ENCODE measurements around the gene UBE2D4.
"Not testable (repeated sequence)": the region's sequence is repeated elsewhere in the genome, so short reads cannot be mapped to it uniquely, and the experiment has no call there.

Gene UBE2D4

DNA sequence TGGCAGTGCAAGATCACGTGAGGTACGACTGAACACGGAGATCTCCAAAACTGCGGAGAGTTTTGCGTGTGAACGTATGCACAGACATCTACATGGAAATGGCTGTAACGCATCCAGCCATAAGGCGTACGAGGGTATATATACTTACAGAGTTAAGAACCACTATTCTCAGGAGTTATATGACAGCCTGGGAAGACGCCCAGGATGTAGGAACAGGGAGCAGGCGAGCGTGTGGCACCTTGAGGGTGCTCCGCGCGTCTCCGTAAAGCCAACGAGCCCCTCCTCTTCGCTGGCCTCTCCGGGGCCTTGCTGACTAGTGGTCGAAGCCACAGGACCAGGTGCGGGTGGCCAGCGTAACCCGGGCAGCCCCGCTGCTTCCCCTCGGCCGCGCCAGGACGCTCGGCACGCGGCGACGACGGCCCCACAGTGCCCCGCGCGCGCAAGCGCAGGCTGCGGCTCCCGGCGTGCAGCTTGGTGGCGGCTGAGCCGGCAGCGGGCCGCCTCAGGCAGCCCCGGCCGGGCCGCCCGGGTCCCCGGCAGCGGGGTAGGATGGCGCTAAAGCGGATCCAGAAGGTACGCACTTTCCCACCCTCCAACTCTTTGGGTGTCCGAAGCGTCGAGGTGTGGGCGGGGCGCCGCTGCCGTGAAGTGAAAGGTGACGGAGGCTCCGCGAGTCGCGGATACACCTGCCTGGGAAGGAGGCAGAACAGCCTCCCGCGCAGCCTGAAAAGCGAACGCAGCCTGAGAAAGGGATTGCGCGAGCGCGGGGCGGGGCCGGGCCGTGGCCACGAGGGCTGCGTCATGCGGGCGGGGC is at the start of gene UBE2D4:
Gene UBE2D4 (plus strand): TSS at position 453 of the 814 bp plus-strand sequence. CDS start 97 bp downstream, at position 550.
- peak in 1 of 2 experiments; percentile 10 for DNase-seq (ENCODE audit: low read depth in 2 of 2)

DNA sequence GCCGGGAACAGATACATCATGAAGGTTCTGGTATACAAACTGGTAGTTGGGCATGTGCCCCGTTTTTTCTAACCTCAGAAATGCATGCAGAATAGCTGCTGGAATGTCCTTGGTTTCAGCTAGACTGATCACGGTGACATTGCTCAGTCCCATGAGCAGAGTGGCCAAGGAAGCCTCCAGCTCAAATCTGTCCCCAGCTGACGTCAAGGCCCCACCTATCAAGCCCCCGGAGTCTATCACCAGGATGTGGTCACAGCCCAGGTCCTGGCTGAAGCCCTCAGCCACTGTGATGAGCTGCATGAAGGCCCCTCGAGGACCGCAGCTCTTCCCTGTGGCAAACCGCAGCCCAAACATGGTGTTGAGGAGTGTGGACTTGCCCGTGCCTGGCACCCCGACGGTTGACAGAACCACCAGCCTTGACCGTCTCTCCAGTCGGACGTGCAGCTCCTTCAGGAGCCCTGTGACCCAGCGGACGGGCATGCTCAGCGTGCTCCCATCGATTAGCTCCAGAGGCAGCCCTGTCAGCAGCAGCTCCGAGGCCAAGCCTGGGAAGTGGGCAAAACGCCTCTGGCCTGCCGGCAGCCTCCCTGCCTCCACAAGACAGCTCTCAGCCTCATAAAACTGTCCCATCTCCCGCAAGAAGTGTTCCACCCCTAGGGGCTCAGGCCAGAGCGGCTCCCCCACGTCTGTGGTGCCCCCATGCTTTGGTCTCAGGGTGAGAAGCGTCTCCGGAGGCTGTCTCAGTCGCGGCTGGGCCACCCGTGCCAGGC is 49.1 kb upstream of the UBE2D4 start:
- DNase-seq (ENCODE audit: low read depth in 2 of 2) = no peak

DNA sequence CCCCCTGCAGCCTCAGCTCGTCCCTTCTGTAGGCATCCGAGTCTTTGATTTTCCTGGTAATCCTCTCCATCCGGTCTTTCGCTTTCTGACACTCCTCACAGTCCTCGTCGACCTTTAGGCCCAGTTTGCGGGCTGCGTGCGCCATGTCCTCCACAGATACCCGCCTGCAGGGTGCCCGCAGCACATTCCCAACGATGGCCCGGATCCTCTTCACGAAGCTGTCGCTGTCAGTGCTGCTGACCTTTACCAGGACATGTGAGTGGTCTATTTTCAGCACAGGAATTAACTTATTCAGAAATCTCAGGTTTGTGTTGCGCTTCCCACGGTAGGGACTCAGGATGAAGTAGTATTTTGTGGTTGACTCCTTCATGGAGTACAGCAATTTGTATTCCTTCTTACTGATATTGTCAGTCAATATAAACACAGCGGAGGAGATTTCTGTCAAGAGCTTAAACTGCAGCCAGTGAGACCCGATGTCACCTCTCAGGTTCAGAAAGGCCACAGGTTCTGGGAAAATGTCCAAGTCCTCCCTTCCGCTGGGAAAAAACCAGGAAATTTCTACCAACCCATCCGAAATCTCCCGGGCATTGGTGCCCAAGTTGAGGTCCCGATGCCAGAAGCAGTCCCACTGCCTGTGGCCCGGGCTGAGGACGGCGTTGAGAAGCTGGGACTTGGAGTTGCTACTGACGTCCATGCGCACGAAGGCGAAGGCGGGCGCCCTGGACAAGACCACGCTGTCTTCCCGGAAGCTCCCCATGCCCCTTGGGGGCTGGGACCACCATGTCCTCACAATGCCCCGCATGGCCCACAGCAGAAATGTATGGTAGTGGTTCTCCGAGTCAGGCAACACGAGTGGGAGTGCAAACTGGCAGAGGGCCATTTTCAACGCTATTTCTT is 48.0 kb upstream of the UBE2D4 start:
- no peak for DNase-seq (ENCODE audit: low read depth in 2 of 2)

DNA sequence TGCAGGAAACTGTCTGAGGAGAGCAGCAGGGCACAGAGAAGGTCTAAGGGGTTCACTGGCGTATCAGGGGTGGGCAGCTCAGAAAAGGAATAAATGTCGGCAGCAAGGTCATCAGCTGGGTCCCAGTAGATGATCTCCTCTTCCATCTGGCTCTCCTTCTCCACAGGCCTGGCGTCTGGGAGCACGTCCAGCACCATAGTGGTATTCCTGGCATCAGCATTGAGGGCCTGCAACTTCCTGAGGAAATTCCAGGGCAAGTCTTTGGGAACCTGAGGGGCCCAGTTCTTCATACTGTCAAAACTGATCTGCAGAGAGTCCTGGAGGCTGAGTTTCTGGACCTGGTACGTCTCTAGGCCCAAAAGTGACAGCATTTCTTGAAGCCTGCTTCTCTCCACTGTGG is 47.4 kb upstream of the UBE2D4 start:
- no peak for DNase-seq (ENCODE audit: low read depth in 2 of 2)

- DNase-seq (ENCODE audit: low read depth in 2 of 2) = no peak
These were observed 46.8 kb upstream of the UBE2D4 start for GRCh38 chr7:43879477-43879876.

DNA sequence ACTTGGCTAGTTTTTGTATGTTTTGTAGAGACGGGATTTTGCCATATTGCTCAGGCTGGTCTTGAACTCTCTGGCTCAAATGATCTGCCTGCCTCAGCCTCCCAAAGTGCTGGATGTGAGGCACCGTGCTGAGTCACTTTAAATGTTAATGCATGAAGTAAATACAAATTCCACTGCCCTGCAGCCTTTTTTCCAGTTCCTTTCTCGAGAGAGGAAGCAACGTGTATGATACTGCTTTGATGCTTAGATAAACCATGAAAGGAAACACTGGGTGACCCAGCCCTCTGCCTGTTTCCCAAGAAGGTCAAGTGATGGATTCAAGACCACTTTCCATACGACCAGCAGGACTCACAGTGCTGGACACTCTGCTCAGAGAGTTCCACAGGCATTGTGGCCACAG is 45.6 kb upstream of the UBE2D4 start:
- DNase-seq (ENCODE audit: low read depth in 2 of 2) = no peak

GRCh38 chr7:43884209-43884608 is 42.0 kb upstream of the UBE2D4 start:
- no peak for DNase-seq (ENCODE audit: low read depth in 2 of 2)

DNA sequence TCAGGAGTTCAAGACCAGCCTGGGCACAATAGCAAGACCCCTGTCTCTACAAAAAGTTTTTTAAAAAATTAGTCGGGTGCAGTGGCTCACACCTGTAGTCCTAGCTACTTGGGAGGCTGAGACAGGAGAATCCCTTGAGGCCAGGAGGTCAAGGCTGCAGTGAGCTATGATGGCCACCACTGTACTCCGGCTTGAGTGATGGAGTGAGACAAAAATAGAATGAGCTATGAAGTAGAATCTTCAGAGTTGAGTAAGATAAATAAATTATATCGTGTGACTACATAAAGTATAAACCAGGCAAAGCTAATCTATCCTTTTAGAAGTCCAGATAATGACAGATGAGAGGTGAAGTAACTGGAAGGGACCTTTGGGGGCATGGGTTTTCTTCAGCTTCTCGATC is 41.6 kb upstream of the UBE2D4 start:
- DNase-seq (ENCODE audit: low read depth in 2 of 2) = no peak

DNA sequence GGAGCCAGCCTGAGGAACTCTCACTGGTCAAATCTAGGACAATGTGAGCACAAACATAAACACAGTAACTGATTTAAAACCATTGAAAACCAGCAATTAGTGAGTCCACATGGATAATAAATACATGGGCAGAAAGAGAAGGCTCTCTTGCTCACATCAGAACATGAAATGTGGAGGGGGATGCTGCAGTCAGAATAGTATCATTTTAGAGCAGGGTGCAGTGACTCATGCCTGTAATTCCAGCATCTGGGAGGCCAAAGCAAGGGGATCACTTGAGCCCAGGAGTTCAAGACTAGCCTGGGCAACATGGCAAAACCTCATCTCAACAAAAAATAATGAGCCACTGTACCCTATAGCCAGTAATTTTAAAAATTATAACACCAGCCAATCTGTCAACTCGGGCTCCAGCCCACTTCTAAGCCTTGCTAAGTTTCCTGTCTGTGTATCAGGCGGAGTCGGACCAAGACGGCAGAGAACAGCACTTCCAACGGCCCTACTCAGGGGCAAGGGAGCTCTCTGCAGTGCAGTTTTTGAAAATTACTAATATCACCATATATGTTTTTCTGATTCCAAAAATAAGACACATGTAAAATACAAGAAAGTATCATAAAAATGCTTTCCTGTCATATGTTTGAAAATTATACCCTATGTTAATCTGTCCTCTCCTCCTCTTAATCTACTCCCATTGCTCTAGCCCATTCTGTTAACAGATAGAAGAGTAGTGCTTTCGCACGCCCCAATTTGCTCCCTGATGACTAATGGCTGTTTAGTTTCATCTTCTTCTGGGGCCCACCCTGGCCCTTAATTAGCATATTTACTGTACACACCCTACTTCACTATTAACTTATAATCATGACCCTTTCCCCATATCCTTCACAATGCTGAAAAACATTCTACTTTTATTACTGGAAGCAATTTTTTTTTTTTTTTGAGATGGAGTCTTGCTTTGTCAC is 37.0 kb upstream of the UBE2D4 start:
- DNase-seq (ENCODE audit: low read depth in 2 of 2) = no peak

DNA sequence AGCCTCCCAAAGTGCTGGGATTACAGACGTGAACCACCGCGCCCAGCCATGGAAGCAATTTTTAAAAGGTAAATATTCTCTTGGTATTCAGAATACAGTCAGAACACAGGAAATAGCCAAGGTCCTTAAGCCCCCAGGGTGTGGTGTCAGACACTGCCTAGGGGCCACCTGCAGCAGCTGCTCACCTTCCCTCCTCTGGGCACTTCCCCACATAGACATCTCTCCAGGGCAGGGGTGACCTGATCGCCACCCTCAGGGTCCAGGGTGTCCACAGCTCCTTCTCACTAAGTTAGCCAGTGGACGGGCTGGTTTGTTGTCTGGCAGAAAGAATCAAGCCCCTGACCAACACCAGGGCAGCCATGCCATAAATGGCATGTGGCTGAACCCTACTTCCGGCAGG is 35.8 kb upstream of the UBE2D4 start:
- no peak for DNase-seq (ENCODE audit: low read depth in 2 of 2)

- DNase-seq (ENCODE audit: low read depth in 2 of 2) = no peak
These were observed 34.9 kb upstream of the UBE2D4 start for GRCh38 chr7:43891069-43891955.

GRCh38 chr7:43895847-43896415 is 30.3 kb upstream of the UBE2D4 start:
- DNase-seq (ENCODE audit: low read depth in 2 of 2) = no peak

GRCh38 chr7:43898571-43898970 is 27.7 kb upstream of the UBE2D4 start:
- DNase-seq (ENCODE audit: low read depth in 2 of 2) = not testable (repeated sequence)

- no peak for DNase-seq (ENCODE audit: low read depth in 2 of 2)
These were observed 23.6 kb upstream of the UBE2D4 start for GRCh38 chr7:43902542-43903054.

GRCh38 chr7:43904533-43905208 is 21.6 kb upstream of the UBE2D4 start:
- no peak for DNase-seq (ENCODE audit: low read depth in 2 of 2)

- DNase-seq (ENCODE audit: low read depth in 2 of 2) = no peak
These were observed 20.9 kb upstream of the UBE2D4 start for GRCh38 chr7:43905209-43905946.

DNA sequence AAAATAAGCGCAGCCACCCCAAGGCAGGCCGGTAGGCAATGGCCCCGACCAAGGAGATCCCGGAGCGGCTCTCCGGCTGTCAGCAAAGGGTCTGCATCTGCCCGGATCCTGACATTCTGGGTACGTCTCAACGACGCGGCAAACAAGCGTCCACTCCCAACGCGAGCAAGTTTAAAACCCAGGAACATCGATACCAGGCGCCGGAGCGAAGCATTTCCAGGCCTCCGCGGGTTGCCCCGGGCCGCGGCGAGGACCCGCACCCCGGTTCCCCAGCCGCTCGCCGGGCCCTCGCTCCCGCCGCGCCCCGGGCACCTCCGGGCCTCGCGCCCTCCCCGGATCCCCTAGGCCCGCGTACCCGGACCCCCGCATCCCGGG is 20.3 kb upstream of the UBE2D4 start:
- DNase-seq (ENCODE audit: low read depth in 2 of 2) = peak in 1 of 2 experiments; percentile 8

Measured in fibroblast of skin of left quadriceps (primary cell).